Measurements from ENCODE around the gene SMYD3.

SMYD3 gene

GRCh38 chr1:246153796-246154212, 353.3 kb downstream of the SMYD3 start:
- no peak for DNase-seq (ENCODE audit: low read depth in 1 of 2, low spot score in 1 of 2)

GRCh38 chr1:246152986-246153431, 354.1 kb downstream of the SMYD3 start:
- DNase-seq (ENCODE audit: low read depth in 1 of 2, low spot score in 1 of 2): no peak

- no peak for DNase-seq (ENCODE audit: low read depth in 1 of 2, low spot score in 1 of 2)
Observed at GRCh38 chr1:246151796-246152434, 355.2 kb downstream of the SMYD3 start.

GRCh38 chr1:246149543-246149942, 357.5 kb downstream of the SMYD3 start:
- no peak for DNase-seq (ENCODE audit: low read depth in 1 of 2, low spot score in 1 of 2)

- DNase-seq (ENCODE audit: low read depth in 1 of 2, low spot score in 1 of 2): no peak
Observed at GRCh38 chr1:246147524-246148461, 359.3 kb downstream of the SMYD3 start.

GRCh38 chr1:246146804-246147523, 360.1 kb downstream of the SMYD3 start:
- DNase-seq (ENCODE audit: low read depth in 1 of 2, low spot score in 1 of 2): no peak

- DNase-seq (ENCODE audit: low read depth in 1 of 2, low spot score in 1 of 2): no peak
Observed at GRCh38 chr1:246145900-246146299, 361.2 kb downstream of the SMYD3 start.

GRCh38 chr1:246144931-246145330, 362.1 kb downstream of the SMYD3 start:
- DNase-seq (ENCODE audit: low read depth in 1 of 2, low spot score in 1 of 2): no peak

GRCh38 chr1:246142320-246142893, 364.7 kb downstream of the SMYD3 start:
- DNase-seq (ENCODE audit: low read depth in 1 of 2, low spot score in 1 of 2): no peak

GRCh38 chr1:246141306-246141705, 365.8 kb downstream of the SMYD3 start:
- DNase-seq (ENCODE audit: low read depth in 1 of 2, low spot score in 1 of 2): no peak

GRCh38 chr1:246139745-246140182, 367.3 kb downstream of the SMYD3 start:
- no peak for DNase-seq (ENCODE audit: low read depth in 1 of 2, low spot score in 1 of 2)

- DNase-seq (ENCODE audit: low read depth in 1 of 2, low spot score in 1 of 2): no peak
Observed at GRCh38 chr1:246138781-246139180, 368.3 kb downstream of the SMYD3 start.

- DNase-seq (ENCODE audit: low read depth in 1 of 2, low spot score in 1 of 2): no peak
Observed at GRCh38 chr1:246136477-246136876, 370.6 kb downstream of the SMYD3 start.

- DNase-seq (ENCODE audit: low read depth in 1 of 2, low spot score in 1 of 2): no peak
Observed at GRCh38 chr1:246134789-246135188, 372.3 kb downstream of the SMYD3 start.

GRCh38 chr1:246131095-246131494, 376.0 kb downstream of the SMYD3 start:
- DNase-seq (ENCODE audit: low read depth in 1 of 2, low spot score in 1 of 2): no peak

- no peak for DNase-seq (ENCODE audit: low read depth in 1 of 2, low spot score in 1 of 2)
Observed at GRCh38 chr1:246128494-246129069, 378.5 kb downstream of the SMYD3 start.

- no peak for DNase-seq (ENCODE audit: low read depth in 1 of 2, low spot score in 1 of 2)
Observed at GRCh38 chr1:246126580-246126979, 380.5 kb downstream of the SMYD3 start.

GRCh38 chr1:246122071-246122470, 385.0 kb downstream of the SMYD3 start:
- no peak for DNase-seq (ENCODE audit: low read depth in 1 of 2, low spot score in 1 of 2)

GRCh38 chr1:246121533-246121932, 385.5 kb downstream of the SMYD3 start:
- DNase-seq (ENCODE audit: low read depth in 1 of 2, low spot score in 1 of 2): no peak

GRCh38 chr1:246117066-246117791, 389.9 kb downstream of the SMYD3 start:
- DNase-seq (ENCODE audit: low read depth in 1 of 2, low spot score in 1 of 2): peak in 1 of 2 donors; percentile 14

All from activated CD4-positive, alpha-beta T cell treated with anti-CD3 and anti-CD28 coated beads, Interleukin-2, amount 50 U/mL, for 24 hours (primary cell).